NB4 (cell line): ENCODE data around the gene CCL21.

ENCODE experiments used
- CTCF ChIP-seq: IDR thresholded peaks from one replicate; pipeline ENCODE4 v1.5.1; 2012; ENCODE audit warnings: low read depth, low read length
- POLR2A ChIP-seq: IDR thresholded peaks from 2 replicates; pipeline ENCODE4 v1.6.1; 2011; ENCODE audit warnings: mild to moderate bottlenecking; ENCODE audit not compliant: insufficient read length; ENCODE audit errors: extremely low read depth

- TF ChIP-seq CTCF (no peak), POLR2A (no peak)
These were observed 13.2 kb upstream of the CCL21 start for GRCh38 chr9:34723141-34723540.
